ENCODE data around the gene DLX1.

DNA sequence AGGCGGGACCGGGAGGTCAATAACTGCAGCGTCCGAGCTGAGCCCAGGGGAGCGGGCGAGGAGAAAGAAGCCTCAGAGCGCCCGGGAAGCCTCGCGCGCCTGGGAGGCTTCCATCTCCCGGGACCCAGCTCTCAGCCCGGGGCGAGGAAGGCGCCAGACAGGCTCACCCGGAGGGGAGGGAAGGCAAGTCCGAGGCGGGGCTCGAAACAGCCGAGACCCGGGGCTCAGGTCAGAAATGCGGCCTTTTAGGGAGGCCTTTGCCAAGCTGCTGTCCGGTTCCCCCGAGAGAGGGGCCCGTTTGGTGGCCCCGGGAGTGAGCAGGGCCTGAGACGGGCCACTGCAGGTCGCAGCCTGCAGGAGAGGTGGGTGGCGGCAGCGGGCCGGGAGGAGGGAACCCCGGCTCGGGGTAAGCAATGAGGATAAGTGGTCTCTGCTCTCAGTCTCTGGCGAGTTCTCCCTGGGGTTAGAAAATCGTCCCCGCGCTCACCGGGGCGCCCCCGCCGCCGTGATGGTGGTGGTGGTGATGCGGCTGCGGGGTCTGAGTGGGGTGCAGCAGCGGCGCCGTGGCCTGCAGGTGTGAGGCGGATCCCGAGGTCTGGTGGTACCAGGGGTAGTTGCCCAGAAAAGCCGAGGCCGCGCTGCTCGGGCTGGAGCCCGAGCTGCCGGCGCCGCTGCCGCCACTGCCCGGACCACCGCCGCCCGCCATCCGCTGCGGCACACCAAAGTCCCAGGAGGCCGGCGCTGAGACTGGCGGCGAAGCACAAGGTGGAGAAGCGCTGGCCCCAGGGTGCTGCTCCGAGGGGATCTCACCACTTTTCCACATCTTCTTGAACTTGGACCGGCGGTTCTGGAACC is 15.0 kb downstream of the DLX1 start:
- no peak for TF ChIP-seq CTCF (IDR thresholded peaks at IDR 0.05)
- no peak for TF ChIP-seq POLR2A (IDR thresholded peaks at IDR 0.05)
